GM12891 (cell line): ENCODE results near the gene AIFM3.

ENCODE experiments used
- DNase-seq: peaks from one replicate; pipeline ENCODE4 v3.0.0; 2011; ENCODE audit warnings: low spot score; ENCODE audit not compliant: insufficient read length
- FAIRE-seq: peaks from 2 replicates; lab custom pipeline; 2011; peaks lifted over from hg19 to GRCh38; lab: Jason Lieb, UNC
- PAX5 ChIP-seq: IDR thresholded peaks from 2 replicates; pipeline ENCODE4 v1.6.1; 2011; ENCODE audit warnings: low read length, moderate library complexity, mild to moderate bottlenecking; ENCODE audit not compliant: insufficient read depth, severe bottlenecking
- POLR2A ChIP-seq: IDR thresholded peaks from 2 replicates; pipeline ENCODE4 v1.6.1; 2011; ENCODE audit warnings: low read depth, low read length, control low read depth
- POLR2AphosphoS5 ChIP-seq: IDR thresholded peaks from 2 replicates; pipeline ENCODE4 v1.6.1; 2011; ENCODE audit warnings: low read depth, low read length, control low read depth
- POU2F2 ChIP-seq: IDR thresholded peaks from 2 replicates; pipeline ENCODE4 v1.6.1; 2011; ENCODE audit warnings: low read depth, mild to moderate bottlenecking, control low read depth, low read length, moderate library complexity
- SPI1 ChIP-seq: IDR thresholded peaks from 2 replicates; pipeline ENCODE4 v1.6.1; 2011; ENCODE audit warnings: low read depth, low read length, control low read depth
- TAF1 ChIP-seq: IDR thresholded peaks from 2 replicates; pipeline ENCODE4 v1.6.1; 2011; ENCODE audit warnings: low read depth, low read length, control low read depth

Gene AIFM3

GRCh38 chr22:21028277-21029251, 61.5 kb downstream of the AIFM3 start:
- DNase-seq (no peak), FAIRE-seq (no peak)
- no peak for TF ChIP-seq PAX5
- no peak for TF ChIP-seq POLR2A
- no peak for TF ChIP-seq TAF1
- no peak for TF ChIP-seq POLR2AphosphoS5
- TF ChIP-seq SPI1 = no peak
- no peak for TF ChIP-seq POU2F2

GRCh38 chr22:21029486-21030025, 62.5 kb downstream of the AIFM3 start:
- TF ChIP-seq POLR2A = no peak
- no peak for FAIRE-seq
- DNase-seq = no peak

- no peak for TF ChIP-seq TAF1
- no peak for TF ChIP-seq SPI1
- TF ChIP-seq POLR2A = no peak
- TF ChIP-seq PAX5 = no peak
- no peak for TF ChIP-seq POLR2AphosphoS5
- no peak for TF ChIP-seq POU2F2
- no peak for FAIRE-seq
These were observed 63.0 kb downstream of the AIFM3 start for GRCh38 chr22:21030032-21030431.

More at GRCh38 chr22:21030032-21030431, 63.0 kb downstream of the AIFM3 start:
- no peak for DNase-seq
